ENCODE results near the gene ARID3B. TPM values are rescaled to one million over a fixed set of nuclear protein-coding genes. Genes with fewer than 3 reads are reported as not detected.
A peak's percentile ranks its signal among the peaks of the same experiment; 100 is the strongest.

The ARID3B gene
- total and polyA plus RNA-seq, 7 donors: 1.8 to 5.5 (median 3.0) TPM

DNA sequence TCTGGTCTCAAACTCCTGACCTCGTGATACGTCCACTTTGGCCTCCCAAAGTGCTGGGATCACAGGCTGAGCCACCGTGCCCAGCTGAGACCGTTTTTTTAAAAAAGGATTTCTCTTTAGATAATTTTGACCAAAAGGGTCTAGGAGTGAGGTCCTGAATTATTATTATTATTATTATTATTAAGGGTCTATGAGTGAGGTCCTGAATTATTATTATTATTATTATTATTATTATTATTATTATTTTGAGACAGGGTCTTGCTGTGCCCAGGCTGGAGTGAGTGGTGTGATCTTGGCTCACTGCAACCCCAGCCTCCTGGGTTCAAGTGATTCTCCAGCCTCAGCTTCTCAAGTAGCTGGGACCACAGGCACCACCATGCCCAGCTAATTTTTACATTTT lies 20.6 kb upstream of the ARID3B start:
- no peak for ATAC-seq

DNA sequence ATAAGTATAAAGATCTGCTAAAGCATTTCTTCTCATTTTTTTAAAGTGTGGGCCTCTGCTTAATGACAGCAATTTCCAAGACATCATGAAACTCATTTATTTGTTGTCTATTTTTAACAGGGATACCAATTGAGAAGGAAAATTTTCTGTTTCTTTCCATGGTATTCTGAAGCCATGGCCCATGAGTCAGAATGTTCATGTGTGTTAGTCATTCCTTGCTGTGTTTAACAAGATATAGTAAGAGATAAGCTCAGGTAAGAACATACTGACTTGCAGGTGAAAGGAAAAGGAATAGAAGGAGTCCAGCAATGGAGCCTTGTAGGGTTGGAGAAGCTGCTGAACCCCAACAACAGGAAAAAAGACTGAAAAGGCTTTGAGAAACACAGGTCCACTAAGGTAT lies 17.0 kb upstream of the ARID3B start:
- Histone ChIP-seq H3K4me3 (no peak overlapping the region), H3K27ac (no peak overlapping the region), H3K4me1 (no peaks in the 10 kb centered on the region), H3K9me3 (no peaks in the 10 kb centered on the region), H3K36me3 (ENCODE audit: insufficient read depth in 1 of 2, low read depth in 1 of 2) (no peaks in the 10 kb centered on the region), H3K27me3 (ENCODE audit: insufficient read depth in 3 of 3, low read length in 2 of 3) (no peaks in the 10 kb centered on the region)
- no peak for DNase-seq
- no peak for ATAC-seq
- TF ChIP-seq, protein P1, sequence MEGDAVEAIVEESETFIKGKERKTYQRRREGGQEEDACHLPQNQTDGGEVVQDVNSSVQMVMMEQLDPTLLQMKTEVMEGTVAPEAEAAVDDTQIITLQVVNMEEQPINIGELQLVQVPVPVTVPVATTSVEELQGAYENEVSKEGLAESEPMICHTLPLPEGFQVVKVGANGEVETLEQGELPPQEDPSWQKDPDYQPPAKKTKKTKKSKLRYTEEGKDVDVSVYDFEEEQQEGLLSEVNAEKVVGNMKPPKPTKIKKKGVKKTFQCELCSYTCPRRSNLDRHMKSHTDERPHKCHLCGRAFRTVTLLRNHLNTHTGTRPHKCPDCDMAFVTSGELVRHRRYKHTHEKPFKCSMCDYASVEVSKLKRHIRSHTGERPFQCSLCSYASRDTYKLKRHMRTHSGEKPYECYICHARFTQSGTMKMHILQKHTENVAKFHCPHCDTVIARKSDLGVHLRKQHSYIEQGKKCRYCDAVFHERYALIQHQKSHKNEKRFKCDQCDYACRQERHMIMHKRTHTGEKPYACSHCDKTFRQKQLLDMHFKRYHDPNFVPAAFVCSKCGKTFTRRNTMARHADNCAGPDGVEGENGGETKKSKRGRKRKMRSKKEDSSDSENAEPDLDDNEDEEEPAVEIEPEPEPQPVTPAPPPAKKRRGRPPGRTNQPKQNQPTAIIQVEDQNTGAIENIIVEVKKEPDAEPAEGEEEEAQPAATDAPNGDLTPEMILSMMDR (IDR thresholded peaks at IDR 0.05): no peak
- intact Hi-C loops (cut with DNase I): no loop called here

More for the DNA sequence above, 20.6 kb upstream of the ARID3B start:
- DNase-seq: no peak
- no peaks in the 10 kb centered on the region for H3K36me3 ChIP-seq (ENCODE audit: insufficient read depth in 1 of 2, low read depth in 1 of 2)
- H3K9me3 ChIP-seq: no peaks in the 10 kb centered on the region
- no peaks in the 10 kb centered on the region for H3K4me1 ChIP-seq
- no peak overlapping the region for H3K4me3 ChIP-seq
- no peak overlapping the region for H3K27ac ChIP-seq
- TF ChIP-seq, protein P1 (IDR thresholded peaks at IDR 0.05): no peak
- intact Hi-C loops (cut with DNase I): no loop called here
- WGBS, 3 donors: 94 to 95% (median 95%) methylated on average over 4 of the region's 4 CpGs
- no peaks in the 10 kb centered on the region for H3K27me3 ChIP-seq (ENCODE audit: insufficient read depth in 3 of 3, low read length in 2 of 3)

DNA sequence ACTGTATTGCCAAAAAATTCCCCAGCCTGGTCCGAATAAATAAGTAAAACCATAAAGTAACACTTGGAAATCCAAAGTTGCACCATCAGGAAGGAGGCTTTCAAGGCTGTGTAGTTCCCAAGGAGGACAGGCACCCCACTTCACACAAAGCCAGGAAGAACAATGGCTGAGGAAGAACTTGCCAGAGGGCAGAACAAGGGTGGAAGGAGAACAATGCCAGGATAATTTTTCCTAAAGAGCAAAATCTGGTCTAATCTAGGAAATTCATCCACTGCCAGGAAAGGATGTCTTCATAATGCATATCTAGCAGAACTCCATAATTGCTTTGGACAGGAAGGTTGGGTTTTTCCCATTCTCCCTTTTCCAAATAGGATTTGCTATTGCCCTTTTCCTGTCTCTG lies 15.7 kb upstream of the ARID3B start:
- TF ChIP-seq, protein P1 (IDR thresholded peaks at IDR 0.05): no peak
- no peaks in the 10 kb centered on the region for H3K27me3 ChIP-seq (ENCODE audit: insufficient read depth in 3 of 3, low read length in 2 of 3)
- ATAC-seq (no peak), DNase-seq (no peak)
- no peaks in the 10 kb centered on the region for H3K9me3 ChIP-seq
- intact Hi-C loops (cut with DNase I): no loop called here
- no peaks in the 10 kb centered on the region for H3K36me3 ChIP-seq (ENCODE audit: insufficient read depth in 1 of 2, low read depth in 1 of 2)
- no peaks in the 10 kb centered on the region for H3K4me1 ChIP-seq
- WGBS, 3 donors: 23 to 29% (median 27%) methylated on average over 1 of the region's 1 CpG
- H3K27ac ChIP-seq: no peak overlapping the region
- H3K4me3 ChIP-seq: no peak overlapping the region

DNA sequence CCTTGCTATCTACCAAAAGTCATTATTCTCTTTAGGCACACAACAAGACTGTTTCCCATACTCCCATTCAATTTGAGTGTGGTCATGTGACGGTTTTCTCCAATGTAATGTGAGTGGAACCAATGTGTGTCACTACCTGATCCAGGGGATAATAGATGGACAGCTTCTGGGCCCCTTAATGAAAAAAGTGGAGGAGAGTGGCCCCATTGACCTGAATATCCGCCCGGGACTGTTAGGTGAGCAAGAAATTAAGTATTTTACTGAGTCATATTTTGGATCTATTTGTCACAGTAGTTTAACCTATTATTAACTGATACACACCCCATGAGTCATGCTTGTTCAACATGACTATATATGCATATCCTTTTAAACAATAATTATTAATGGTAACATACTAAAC lies 15.1 kb upstream of the ARID3B start:
- Histone ChIP-seq H3K36me3 (ENCODE audit: insufficient read depth in 1 of 2, low read depth in 1 of 2) (no peaks in the 10 kb centered on the region), H3K9me3 (no peaks in the 10 kb centered on the region), H3K4me3 (no peak overlapping the region), H3K27ac (no peak overlapping the region), H3K27me3 (ENCODE audit: insufficient read depth in 3 of 3, low read length in 2 of 3) (no peaks in the 10 kb centered on the region), H3K4me1 (no peaks in the 10 kb centered on the region)
- DNase-seq: no peak
- intact Hi-C loops (cut with DNase I): no loop called here
- 43 to 64% (median 49%) methylated on average over 3 of the region's 3 CpGs for WGBS, 3 donors
- TF ChIP-seq, protein P1 (IDR thresholded peaks at IDR 0.05): no peak
- ATAC-seq: peak in 2 of 4 donors; percentile 55 to 57

DNA sequence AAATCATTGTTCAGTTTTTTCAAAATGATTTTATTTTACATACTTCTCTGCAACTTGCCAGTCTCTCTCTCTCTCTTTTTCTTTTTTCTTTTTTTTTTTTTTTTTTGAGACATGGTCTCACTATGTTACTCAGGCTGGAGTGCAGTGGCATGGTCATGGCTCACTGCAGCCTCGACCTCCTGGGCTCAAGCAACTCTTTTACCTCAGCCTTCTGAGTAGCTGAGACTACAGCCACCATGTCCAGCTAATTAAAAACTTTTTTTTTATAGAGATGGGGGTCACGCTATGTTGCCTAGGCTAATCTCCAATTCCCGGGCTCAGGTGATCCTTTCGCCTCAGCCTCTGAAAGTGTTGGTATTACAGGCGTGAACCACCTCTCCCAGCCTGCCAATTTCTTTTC lies 12.1 kb upstream of the ARID3B start:
- no peaks in the 10 kb centered on the region for H3K27me3 ChIP-seq (ENCODE audit: insufficient read depth in 3 of 3, low read length in 2 of 3)
- 54 to 69% (median 67%) methylated on average over 5 of the region's 5 CpGs for WGBS, 3 donors
- no peak overlapping the region for H3K4me3 ChIP-seq
- no peak overlapping the region for H3K27ac ChIP-seq
- TF ChIP-seq, protein P1 (IDR thresholded peaks at IDR 0.05): no peak
- DNase-seq (no peak), ATAC-seq (no peak)
- intact Hi-C loops (cut with DNase I): no loop called here
- no peaks in the 10 kb centered on the region for H3K36me3 ChIP-seq (ENCODE audit: insufficient read depth in 1 of 2, low read depth in 1 of 2)
- no peaks in the 10 kb centered on the region for H3K9me3 ChIP-seq
- H3K4me1 ChIP-seq: no peaks in the 10 kb centered on the region

Measured in psoas muscle (tissue), 8 donors.